NCI-H82 treated with DMSO at 0.1 percent for 48 hours (cell line): ENCODE data around the gene FAM50B.

Experiments used
- DNase-seq: peaks from one replicate; lab custom pipeline; 2025; ENCODE audit not compliant: unreplicated experiment; lab: John Stamatoyannopoulos, UW

FAM50B gene

GRCh38 chr6:3871515-3871914 is 22.3 kb downstream of the FAM50B start:
- no peak for DNase-seq

DNA sequence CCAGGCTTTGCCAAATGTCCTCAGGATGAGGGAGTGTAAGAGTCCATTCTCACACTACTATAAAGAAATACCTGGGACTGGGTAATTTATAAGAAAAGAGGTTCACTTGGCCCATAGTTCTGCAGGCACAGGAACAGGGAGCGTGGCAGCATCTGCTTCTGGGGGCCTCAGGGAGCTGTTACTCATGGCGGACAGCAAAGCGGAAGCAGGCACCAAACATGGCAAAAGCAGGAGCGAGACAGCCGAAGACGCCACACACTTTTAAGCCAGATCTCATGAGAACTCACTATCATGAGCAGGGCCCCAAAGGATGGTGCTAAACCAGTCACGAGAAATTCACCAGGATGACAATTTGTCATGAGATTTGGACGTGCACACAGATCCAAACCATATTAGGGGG is 22.8 kb downstream of the FAM50B start:
- DNase-seq, result no peak

DNA sequence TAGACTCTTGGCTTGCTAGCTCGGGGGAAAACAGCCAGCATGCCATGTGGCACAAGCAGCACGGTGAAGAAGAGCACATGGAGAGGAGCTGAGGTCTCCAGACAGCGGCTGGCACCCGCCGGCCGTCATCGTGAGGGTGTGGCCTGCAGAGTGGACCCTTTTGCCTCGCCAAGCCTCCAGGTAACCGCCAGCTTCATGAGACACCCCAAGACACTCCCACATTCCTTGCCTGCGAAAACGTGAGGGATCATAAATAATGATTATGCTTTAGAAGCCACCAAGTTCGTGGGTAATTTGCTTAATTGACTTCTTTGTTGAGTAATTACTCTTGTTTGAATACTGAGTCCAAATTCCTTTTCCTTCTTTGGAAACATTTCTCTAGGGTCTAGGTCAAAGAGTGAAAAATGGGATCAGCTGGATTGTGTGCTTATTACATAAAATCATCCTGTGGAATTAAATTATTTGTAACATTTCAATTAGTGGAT is 23.2 kb downstream of the FAM50B start:
- DNase-seq, result no peak

GRCh38 chr6:3873051-3873450 is 23.9 kb downstream of the FAM50B start:
- DNase-seq, result peak; percentile 5

DNA sequence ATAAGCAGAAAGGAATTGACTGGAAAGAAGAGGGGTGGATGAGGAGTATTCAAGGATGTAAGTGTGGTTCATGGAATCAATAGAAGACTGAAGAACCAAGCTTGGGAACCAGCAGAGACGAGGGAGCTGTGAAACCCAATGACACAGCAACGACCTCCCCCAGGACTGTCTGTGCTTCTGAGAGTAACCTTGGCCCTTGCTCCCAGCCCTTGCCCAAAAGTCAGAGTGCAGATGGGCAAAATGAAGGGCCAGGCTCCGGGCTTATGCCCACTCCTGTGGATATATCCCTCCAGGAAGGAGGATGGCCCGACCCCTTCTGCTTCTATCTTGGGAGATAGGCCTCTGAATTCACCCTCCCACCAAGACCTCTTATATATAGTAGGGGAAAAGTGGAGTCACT is 24.9 kb downstream of the FAM50B start:
- no peak for DNase-seq

GRCh38 chr6:3875486-3875885 is 26.3 kb downstream of the FAM50B start:
- DNase-seq, result no peak

- no peak for DNase-seq
Observed at GRCh38 chr6:3876101-3876500, 26.9 kb downstream of the FAM50B start.

DNA sequence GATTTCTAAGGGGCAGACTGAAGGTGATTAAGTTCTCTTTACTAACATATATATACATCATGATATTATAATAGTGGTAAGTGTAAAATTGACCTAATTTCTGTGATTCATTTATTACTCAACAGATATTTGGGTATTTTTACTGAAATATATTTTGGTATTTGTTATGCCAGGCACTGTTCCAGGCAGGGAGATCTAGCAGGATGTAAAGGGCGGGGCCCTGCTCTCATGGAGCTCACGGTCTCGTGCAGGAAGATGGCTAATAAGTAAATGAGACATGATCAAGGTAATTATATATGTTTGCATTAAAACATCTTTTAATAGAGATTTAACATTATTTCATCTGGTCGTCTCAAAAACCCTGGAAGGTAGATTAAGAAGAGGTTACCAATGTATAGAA is 27.7 kb downstream of the FAM50B start:
- DNase-seq, result no peak

DNA sequence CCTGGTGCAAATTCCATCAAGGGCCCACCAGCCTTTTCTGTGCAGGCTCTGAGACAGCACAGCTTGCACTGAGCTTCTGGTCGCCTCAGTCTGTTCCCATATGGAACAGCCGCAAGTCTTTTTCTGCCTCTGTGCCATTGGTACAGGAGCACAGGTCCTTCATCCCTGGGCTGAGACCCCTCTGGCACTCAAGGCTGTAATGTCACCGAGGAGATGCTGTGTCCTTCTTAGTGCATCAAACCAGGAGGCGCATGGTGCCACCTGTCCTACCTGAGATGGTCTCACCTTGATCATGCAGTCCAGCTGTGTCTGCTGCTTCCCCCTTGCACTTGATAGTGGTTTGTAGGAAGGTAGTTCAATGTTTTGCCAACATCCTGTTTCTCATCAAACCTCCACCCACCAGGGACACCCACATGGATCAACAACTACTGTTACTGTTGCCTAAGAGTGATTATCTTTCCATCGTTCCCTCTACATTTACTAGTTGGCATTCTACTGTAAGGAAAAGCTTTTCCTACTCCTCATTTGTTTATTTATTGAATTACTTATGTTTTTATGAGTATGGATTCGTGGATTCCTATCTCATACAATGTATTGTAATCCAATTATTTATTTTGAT is 29.0 kb downstream of the FAM50B start:
- DNase-seq, result no peak

- DNase-seq, result no peak
Observed at GRCh38 chr6:3879194-3879952, 30.2 kb downstream of the FAM50B start.

- no peak for DNase-seq
Observed at GRCh38 chr6:3881711-3882421, 32.7 kb downstream of the FAM50B start.

- no peak for DNase-seq
Observed at GRCh38 chr6:3882431-3882830, 33.3 kb downstream of the FAM50B start.

- no peak for DNase-seq
Observed at GRCh38 chr6:3882866-3883265, 33.7 kb downstream of the FAM50B start.

DNA sequence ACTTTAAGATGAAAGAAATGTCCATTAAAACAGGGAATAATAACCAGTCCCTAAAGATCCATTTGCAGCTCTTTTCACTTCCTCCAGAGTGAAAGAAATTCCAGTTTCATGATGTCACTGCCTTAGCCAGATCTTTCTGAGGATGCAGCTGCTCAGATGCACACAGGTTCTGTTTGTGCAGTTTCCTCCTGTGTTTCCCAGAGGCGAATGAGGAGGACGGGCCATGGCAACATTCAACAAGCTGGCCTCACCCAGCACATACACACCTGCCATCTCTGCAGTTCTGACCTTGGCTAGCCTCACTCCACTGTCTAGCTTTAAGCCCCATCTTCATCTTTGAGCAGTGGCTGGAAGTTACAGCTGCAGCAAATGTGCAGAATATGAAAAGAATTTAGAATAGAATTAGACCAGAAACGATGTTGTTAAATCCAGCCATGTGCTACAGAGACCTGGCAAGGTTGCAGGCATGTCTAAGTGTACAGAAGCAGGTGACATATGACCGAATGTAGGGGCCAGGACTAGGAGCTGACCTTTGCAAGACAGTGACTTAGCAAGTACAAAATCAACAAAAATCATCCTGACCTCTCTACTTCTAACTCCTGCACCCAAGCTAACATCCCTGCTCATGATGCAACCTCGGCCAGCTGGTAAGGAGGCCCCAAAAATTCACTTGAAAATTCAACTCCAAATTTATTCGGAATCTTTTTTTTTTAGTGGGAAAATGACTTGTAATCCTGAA is 35.0 kb downstream of the FAM50B start:
- no peak for DNase-seq

- DNase-seq, result peak; percentile 10
Observed at GRCh38 chr6:3885262-3886036, 36.3 kb downstream of the FAM50B start.

GRCh38 chr6:3887150-3887700 is 38.1 kb downstream of the FAM50B start:
- no peak for DNase-seq

DNA sequence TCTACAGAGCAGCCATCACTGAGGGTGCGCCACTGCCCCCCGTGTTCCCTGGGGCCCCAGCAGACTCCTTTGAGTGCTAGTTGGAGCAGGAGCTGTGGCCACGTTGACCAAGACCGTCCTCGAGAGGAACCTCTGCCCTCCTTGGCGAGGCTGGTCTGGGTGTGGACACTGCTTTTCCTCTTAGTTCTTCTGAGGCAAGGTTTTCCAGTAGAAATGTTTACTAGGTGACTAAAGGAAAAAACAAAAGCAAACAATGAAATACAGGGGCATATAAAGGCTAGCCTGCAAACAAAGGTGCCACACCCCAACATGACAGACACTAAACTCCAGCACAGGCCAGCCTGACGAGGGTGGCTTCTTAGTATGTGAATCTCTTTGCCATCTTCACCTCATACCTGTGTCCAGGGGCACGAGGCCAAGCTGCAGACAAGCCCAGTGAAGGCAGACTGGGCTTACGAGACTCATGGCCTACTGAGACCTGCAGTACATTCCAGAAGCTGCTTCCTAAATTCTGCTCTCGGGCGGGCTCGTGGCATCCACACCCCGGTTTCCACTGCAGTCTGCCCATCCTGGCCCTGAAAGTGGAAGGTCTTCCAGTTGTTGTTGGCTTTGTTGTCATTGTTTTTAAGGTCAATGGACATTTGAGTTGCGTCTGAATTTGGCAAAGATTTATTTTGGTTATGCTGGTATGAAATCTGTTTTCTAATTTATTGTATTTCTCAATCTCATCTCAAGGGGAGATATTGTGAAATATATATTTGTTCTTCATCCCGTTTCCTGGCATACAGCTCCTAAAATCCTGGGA is 39.2 kb downstream of the FAM50B start:
- no peak for DNase-seq

DNA sequence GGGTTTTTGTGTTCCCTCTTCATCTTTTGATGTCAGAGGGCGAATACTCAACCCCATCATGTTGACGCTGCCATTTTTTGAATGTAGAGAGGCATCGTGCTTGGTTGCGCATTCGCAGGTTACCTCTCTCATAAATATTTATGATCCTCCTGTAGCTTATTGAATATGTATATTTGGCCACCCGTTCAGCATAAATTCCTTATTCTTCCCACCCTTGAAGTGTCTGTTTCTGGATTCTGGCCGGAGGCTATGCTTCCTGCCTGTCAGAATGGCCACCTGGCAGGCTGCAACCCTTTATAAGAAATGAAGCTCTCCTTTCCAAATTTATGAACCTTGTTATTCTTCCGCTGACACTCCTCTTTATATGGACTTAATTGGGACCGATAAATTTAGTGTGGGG is 40.9 kb downstream of the FAM50B start:
- DNase-seq, result no peak

DNA sequence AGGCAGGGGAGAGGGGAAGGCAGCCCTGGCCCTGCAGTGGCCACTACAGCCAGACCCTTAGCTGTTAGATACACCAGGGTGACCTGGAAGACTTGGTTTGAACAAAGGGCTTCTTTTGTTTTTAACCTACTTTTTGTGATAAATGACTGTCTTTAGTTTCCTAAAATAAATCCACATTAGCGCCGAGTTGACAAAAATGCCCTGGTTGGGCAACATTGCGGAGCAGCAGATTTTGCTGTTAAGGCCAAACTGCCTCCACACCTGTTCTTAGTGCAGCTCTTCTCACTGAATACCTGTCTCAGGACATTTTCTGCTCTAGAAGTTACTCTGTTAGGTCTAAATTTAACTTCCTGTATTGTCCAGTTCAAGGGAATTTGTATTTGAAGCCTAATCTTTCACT is 42.7 kb downstream of the FAM50B start:
- DNase-seq, result no peak
